NB4 (cell line): ENCODE data around the gene CYP46A1.

Source experiments
- CTCF ChIP-seq: IDR thresholded peaks from one replicate; pipeline ENCODE4 v1.5.1; 2012; ENCODE audit warnings: low read depth, low read length
- POLR2A ChIP-seq: IDR thresholded peaks from 2 replicates; pipeline ENCODE4 v1.6.1; 2011; ENCODE audit warnings: mild to moderate bottlenecking; ENCODE audit not compliant: insufficient read length; ENCODE audit errors: extremely low read depth
- TF ChIP-seq, protein P1 (sequence below): IDR thresholded peaks from 2 replicates; pipeline ENCODE4 v1.6.1; 2011; ENCODE audit warnings: low read depth, low read length

- no peak for TF ChIP-seq CTCF
- no peak for TF ChIP-seq POLR2A
- TF ChIP-seq, protein P1, sequence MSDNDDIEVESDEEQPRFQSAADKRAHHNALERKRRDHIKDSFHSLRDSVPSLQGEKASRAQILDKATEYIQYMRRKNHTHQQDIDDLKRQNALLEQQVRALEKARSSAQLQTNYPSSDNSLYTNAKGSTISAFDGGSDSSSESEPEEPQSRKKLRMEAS = no peak
Measured at GRCh38 chr14:99673305-99674063, 10.6 kb upstream of the CYP46A1 start.
